NCI-H1930 (cell line): ENCODE data around the gene SUCO.

Experiments used
- DNase-seq, 2 experiments: peaks; one replicate each; lab custom pipeline; 2025; lab: John Stamatoyannopoulos, UW

SUCO gene

GRCh38 chr1:172515436-172515835 lies 17.5 kb upstream of the SUCO start:
- DNase-seq, result no peak

DNA sequence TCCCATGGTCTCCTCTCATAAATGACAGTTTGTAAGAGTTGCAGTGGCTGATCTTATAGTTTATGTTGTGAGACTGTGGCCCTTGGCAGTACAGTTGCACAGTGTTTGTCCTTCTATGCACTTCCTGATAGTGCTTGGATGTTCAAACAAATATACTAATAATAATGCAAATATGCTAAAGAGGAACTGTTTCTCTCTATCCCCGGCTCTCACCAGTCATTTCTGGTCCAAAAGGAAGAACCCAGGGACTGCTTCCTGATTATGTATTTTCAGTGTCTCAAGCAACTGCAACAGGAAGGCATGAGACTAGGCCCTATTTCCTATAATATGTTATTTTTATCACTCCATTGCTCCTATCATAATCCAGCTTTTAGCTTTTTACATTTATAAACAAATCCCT lies 17.0 kb upstream of the SUCO start:
- DNase-seq, result no peak

DNA sequence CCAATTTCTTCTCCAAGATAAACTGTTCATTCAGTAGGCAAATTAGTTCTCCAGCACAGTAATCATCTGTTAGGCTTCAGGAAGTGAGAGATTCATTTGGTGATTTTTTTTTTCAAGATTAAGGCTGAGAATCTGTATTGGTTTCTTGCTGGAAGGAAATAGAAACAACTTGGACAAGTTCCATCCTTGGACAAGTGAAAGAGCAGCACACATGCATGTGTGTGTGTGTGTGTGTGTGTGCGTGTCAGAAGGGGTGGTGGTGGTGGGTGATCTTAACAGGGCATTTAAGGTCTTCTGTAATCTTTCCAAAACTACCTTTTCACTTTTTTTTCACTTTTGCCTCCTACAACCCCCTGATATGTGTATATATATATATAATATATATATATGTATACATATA lies 15.9 kb upstream of the SUCO start:
- no peak for DNase-seq

DNA sequence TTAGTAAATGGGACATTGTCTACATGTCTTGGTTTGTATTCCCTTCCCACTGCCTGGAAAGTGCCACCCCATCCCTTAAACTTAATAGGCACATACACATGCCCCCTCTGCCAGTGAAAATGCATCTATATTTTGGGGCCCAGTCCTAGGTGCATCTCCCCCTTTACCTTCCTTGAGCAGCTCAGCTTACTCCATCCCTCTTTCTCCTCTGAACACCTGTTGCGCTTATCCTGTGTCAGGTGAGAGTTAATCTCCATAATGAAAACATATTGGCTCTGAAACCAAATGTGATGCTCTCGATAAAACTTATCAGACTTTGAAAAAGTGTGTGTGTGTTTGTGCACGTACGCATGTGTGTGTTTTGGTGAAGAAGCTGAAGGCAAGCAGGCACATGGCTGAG lies 15.4 kb upstream of the SUCO start:
- no peak for DNase-seq

- no peak for DNase-seq
Observed at GRCh38 chr1:172529304-172529703, 3.6 kb upstream of the SUCO start.

- DNase-seq, result no peak
Observed at GRCh38 chr1:172530000-172530399, 3.0 kb upstream of the SUCO start.

DNA sequence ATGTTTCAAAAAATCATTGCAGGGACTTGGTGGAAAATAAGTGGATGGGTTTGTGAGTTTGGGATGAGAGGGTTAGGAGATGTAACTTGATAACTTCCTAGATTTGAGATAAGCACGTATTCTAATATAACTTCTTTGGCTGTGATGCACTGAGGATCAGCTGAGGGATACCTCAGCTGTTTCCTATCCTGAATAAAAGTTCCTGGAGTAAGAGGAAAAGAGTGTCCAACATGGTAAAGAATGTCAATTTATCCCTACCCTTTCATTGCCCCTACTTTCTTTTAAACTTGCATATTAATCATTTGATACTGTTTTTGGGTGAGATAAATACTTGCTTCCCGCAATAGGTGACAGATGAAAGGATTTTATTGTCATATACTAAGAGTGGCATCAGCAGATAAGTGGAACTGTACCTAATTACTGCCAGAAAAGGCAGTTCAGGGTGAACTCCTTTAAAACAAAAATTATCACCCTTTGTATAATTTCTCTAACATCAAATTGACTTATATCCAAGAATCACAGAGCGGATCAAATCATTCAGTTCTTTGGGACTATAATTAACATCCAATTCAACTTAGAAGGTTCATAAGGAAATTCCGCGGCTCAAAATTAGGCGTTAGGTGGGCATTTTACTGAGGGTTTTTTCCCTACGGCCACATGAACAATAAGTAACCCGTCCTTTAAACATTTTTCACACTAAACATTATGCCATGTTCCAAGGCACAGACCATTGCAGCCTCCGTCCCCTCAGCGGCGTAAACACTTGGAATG lies 1.4 kb upstream of the SUCO start:
- DNase-seq, result no peak

DNA sequence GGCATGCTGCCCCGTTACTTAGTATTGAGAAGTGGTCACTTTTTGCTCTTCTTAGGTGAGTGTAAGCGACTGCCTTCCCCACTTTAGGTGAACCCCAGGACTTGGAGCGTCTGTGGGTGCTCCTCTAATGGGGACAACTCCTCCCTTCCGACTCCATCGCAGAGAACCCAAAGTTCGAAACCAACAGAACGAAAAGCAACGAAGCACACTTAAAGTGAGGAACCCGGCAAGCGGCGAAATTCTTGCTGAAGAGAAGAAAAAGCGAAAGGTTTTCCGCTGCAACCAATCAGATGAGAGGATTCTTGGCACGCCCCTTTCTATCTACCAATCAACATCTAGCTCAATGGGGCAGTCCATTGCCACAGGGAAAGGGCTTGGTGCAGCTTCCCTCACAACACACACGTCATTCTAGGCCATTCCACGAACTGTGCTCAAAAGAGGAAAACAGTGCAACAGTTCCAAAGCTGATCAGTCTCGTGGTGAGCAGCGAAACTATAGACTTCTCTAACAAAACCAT lies 709 bp upstream of the SUCO start:
- DNase-seq, result peak; percentile 84 to 90

- no peak for DNase-seq
Observed at GRCh38 chr1:172533513-172534151, 682 bp downstream of the SUCO start.

DNA sequence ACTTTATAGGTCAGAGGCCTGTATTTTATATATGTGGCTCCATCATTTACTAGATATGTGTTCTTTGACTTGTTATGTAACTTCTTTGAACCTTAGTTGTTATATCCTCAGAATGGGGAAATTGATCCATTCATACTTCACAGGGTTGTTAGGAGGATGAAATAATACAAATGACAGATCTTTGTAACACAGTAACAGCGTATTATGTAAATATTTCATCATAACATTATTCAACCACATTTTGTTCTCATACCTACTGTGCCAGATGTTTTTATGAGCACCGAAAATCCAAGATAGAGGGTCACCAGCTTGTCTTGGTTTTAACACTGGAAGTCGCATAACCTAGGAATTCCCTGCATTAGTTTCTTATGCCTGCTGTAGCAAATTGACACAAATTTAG lies 3.3 kb downstream of the SUCO start:
- no peak for DNase-seq

- no peak for DNase-seq
Observed at GRCh38 chr1:172537366-172537765, 4.4 kb downstream of the SUCO start.

GRCh38 chr1:172537827-172538391 lies 5.0 kb downstream of the SUCO start:
- DNase-seq, result no peak

- DNase-seq, result no peak
Observed at GRCh38 chr1:172540635-172541034, 7.7 kb downstream of the SUCO start.

DNA sequence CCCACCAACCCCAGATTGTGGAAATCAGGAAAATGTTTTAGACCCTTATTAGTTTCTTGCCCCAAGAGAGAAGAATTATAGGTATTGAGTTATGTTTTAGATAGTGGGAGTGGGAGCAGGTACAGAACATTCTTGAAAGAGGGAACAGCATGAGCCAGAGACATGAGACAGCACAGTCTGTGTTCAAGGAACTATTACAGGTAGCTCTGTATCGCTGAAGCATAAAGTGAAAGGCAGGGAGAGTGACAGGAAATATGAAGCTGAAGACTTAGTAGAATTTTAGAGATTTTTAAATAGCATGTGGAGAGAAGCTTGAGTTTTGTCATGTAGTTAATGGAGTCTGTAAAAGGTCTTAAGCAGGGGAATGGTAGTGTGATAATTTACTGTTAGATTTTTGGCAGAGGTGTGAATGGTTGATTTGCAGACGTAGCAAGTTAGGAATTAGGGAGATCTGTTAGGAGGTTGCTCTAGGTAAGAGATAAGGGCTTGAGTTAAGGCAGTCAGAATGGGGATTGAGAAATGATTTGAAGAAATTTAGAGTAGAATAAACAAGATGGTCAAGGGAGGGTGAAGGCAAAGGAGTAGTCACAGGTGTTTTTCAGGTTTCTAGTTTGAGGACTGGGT lies 11.6 kb downstream of the SUCO start:
- no peak for DNase-seq

- no peak for DNase-seq
Observed at GRCh38 chr1:172545396-172546004, 12.6 kb downstream of the SUCO start.

GRCh38 chr1:172547071-172547470 lies 14.1 kb downstream of the SUCO start:
- no peak for DNase-seq

GRCh38 chr1:172549621-172550280 lies 16.8 kb downstream of the SUCO start:
- DNase-seq, result no peak

GRCh38 chr1:172551279-172551678 lies 18.3 kb downstream of the SUCO start:
- DNase-seq, result no peak

DNA sequence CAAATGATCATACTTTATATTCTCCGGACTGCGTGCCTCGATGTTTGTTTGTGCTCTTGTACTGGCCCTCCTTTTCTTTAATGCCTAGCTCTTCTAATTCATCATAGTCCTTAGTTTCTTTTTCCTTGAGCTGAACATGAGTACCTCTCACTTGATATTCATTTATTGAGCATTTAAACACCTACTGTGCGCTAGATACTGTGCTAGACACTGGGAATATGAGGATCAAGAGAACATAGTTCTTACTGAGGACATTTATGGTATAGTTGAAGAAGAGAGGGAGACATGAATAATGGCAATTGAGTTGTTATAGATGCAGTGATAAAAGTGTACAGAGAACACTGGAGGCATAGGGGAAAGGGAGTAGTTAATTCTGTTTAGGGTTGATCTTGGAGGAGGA lies 22.0 kb downstream of the SUCO start:
- DNase-seq, result no peak

- no peak for DNase-seq
Observed at GRCh38 chr1:172556461-172556860, 23.5 kb downstream of the SUCO start.

DNA sequence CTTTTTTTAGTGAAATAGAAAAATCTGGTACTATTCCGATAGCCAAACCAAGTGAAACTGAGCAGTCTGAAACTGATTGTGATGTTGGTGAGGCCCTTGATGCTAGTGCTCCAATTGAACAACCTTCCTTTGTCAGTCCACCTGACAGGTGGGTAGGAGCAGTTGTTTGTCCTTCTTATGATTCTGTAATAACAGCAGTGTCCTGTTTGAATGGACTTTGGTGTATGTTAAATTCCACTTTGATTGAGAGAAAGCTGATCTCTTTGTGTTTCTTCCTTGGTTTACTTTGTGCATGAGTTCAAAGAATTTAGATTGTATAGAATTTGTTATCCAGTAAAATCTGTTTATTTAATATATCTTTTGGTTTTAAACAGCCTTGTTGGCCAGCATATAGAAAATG lies 24.3 kb downstream of the SUCO start:
- peak in 1 of 2 experiments; percentile 3 for DNase-seq
